Adipose tissue (tissue), 3 donors: ENCODE data around the gene ARR3. TPM values are rescaled to one million over a fixed set of nuclear protein-coding genes. Genes with fewer than 3 reads are reported as not detected.
"Not testable (repeated sequence)": the region's sequence is repeated elsewhere in the genome, so short reads cannot be mapped to it uniquely, and the experiment has no call there.

Experiments
- H3K27ac ChIP-seq: one replicate; pipeline ENCODE4 v1.5.1; 2013; ENCODE audit warnings: low read depth, low read length
- WGBS, 3 donors: extraction: QIAGEN DNeasy Blood & Tissue Kit; methylation state at CpG; one replicate each; pipeline ENCODE4 v1.1.7; 2013; 5-methylcytosine and 5-hydroxymethylcytosine counted together
- polyA plus RNA-seq, 3 donors: library from polyadenylated mRNA; stranded (reverse); fragments of 200-250 nt; gene quantifications; one replicate each; pipeline ENCODE4 v1.2.3, GENCODE V29; 2013
- donor health status: healthy with polysubstance abuse.
- donor health status: Bipolar disorder and iron deficiency.
- donor health status: healthy.

ARR3 gene
- polyA plus RNA-seq, 3 donors = not detected

GRCh38 chrX:70262952-70263567 is 5.1 kb upstream of the ARR3 start:
- WGBS, 3 donors = 21 to 24% (median 24%) methylated on average over 7 of the region's 7 CpGs
- no peak overlapping the region for H3K27ac ChIP-seq

DNA sequence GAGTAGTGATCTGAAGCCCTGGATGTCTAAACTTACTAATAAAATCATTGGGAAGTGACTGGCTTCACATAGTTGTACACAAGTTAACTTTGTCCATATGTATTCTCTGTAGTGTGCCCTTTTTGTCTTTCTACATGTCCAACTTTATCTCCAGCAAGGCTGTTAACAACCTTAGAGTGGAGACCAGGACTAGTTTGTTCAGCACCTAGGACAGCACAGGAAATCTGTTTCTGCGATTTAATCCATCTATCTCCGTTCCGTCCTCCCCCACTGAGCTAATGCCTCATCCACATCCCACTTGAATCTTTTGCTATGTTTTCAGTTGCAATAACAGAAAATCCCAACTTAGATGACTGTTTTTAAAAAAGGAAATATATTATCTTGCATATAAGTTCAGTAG is 3.4 kb upstream of the ARR3 start:
- WGBS, 3 donors = 37 to 60% (median 44%) methylated on average over 3 of the region's 3 CpGs
- no peak overlapping the region for H3K27ac ChIP-seq

GRCh38 chrX:70274029-70274428 is 5.9 kb downstream of the ARR3 start:
- WGBS, 3 donors = 80 to 88% (median 81%) methylated on average over 7 of the region's 7 CpGs
- not testable (repeated sequence) for H3K27ac ChIP-seq

DNA sequence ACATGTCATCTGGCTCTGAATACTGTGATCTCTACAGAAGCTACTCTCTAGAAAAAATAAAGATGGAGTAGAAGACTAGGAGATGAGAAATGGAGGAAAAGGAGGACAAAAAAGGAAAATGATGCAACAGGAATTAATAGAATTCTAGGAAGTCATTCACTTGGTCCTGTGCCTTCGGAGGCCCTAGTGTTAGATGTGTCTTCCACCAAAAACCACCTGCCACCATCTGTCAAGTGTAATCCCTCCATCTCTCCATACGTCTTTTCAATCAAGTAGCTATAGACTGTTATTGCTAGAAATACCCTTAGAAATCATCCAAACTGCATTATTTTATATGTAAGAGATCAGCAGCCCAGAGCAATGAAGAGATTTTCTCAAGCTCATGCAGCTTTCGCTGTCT is 10.9 kb downstream of the ARR3 start:
- no peak overlapping the region for H3K27ac ChIP-seq
- 83 to 100% (median 93%) methylated on average over 3 of the region's 3 CpGs for WGBS, 3 donors

- WGBS, 3 donors = 63 to 92% (median 87%) methylated on average over 3 of the region's 3 CpGs
- no peak overlapping the region for H3K27ac ChIP-seq
Measured at GRCh38 chrX:70280573-70280972, 12.4 kb downstream of the ARR3 start.

DNA sequence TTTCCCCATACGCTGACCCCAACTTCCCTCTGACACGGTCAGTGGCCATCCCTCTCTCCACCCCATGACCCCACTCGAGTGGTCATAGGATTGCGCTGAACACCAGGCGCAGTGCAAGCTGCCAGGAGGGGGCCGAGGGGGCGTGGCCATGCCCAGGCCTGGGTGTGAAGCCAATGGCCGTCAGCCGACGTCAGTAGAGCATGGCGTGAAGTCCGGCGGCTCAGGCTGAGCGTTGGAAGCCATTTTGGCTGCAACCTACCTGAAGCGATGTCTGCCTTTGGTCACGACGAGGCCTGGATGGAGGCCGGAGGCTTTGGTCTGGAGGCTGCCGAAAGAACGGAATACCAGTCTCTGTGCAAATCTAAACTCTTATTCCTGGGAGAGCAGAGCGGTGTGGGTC is 13.8 kb downstream of the ARR3 start, which contains the start of gene RAB41:
TSS of gene RAB41 (plus strand) at position 222 of the 400 bp plus-strand sequence. CDS start at position 268, 46 bp downstream.
- 91 to 95% (median 91%) methylated on average over 21 of the region's 21 CpGs for WGBS, 3 donors

DNA sequence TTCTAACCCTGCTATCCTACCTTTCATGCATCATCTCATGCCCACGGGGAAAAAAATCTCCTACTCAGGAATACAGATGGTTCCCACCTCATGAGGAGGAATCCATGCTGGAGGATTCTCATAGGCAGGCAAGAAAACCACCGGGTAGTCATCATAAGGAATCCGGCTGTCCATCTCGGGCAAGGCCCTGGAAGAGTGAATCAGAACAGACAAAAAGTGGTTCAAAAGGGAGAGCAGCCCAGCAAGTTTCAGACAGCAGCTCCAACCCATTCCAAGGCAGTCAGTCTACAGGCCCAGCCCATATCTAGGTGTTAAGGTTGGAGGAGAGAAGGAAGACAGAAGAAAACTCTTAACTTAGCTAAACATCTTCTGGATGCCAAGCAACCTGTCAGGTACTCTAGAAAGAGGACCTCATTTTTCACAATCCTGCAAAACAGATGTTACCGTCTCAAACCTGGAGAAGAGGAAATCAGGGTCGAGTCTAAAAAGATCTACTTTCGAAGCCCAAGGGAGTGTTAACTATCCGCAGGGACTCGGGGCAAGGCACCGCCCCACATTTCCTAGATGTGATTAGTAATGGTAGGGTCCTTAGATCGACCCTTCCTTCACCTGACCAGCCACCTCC is 21.1 kb downstream of the ARR3 start:
- H3K27ac ChIP-seq = no peak overlapping the region
- WGBS, 3 donors = 20 to 52% (median 29%) methylated on average over 11 of the region's 11 CpGs

More for the DNA sequence above, 13.8 kb downstream of the ARR3 start, which contains the start of gene RAB41:
- H3K27ac ChIP-seq = no peak within 1 kb of the TSS

DNA sequence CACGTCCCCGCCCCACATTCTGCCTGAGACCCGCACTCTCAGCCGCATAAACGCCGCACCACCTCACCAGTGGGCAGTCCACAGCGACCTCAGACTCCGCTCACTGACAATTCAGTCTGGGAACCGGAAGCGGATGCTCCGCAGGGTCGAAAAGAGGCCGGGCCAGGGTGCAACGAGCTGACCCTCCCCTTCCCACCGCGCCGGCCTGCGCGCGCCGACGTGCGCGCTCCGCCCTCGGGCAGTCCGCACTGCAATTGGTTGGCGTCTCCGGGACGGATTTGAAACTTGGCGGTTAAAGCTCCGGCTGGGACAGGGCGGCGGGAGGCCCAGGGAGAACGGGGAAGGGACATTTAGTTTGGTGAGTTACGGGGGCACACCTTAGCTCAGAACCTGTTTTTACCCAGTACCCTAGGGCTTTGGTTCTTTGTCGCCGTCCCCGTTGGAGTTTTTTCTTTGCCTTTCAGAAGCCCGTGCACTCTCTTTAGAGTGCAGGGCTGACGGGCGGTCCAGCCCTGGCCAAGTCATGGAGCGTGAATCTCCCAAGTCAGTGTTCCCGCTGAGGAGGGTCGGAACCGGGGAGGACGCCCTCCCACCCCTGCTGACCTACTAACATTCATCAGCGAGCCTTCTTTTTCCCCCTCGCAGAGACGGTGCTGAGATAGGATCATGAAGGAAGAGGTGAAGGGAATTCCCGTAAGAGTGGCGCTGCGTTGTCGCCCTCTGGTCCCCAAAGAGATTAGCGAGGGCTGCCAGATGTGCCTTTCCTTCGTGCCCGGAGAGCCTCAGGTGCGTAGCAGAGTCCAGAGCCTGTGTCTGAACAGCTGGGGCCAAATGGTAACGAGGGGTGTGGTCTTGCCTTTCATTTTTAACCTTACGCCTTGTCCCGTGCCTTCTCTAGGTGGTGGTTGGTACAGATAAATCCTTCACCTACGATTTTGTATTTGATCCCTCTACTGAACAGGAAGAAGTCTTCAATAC is 21.9 kb downstream of the ARR3 start, which contains the start of the genes KIF4A and PDZD11:
TSS of gene KIF4A (plus strand) at position 312 of the 978 bp plus-strand sequence. CDS start at position 667, 355 bp downstream.
TSS of gene PDZD11 (minus strand) at position 135 of the 978 bp plus-strand sequence. CDS start 586 bp downstream, outside the sequence.
- 0 to 29% (median 1%) methylated on average over 60 to 62 of the region's 62 CpGs for WGBS, 3 donors

GRCh38 chrX:70292788-70293187 is 24.7 kb downstream of the ARR3 start:
- WGBS, 3 donors = 0% methylated on average over 1 of the region's 1 CpG

More for the DNA sequence above, 21.9 kb downstream of the ARR3 start, which contains the start of the genes KIF4A and PDZD11:
- H3K27ac ChIP-seq = no peak within 1 kb of the TSS

DNA sequence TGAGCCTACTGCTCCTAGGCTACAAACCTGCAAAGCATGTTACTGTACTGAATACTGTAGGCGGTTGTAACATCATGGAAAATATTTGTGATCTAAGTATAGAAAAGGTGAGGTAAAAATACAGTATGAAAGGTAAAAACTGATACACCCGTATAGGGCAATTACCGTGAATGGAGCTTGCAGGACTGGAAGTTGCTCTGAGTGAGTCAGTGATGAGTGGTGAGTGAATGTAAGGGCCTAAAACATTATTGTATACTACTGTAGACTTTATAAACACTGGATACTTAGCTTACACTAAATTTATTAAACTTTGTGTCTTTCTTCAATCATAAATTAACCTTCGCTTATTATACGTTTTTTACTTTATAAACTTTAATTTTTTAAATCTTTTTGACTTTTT is 25.5 kb downstream of the ARR3 start:
- 85 to 95% (median 93%) methylated on average over 5 of the region's 5 CpGs for WGBS, 3 donors
- no peak overlapping the region for H3K27ac ChIP-seq

More at GRCh38 chrX:70292788-70293187, 24.7 kb downstream of the ARR3 start:
- H3K27ac ChIP-seq = no peak overlapping the region

GRCh38 chrX:70301716-70302115 is 33.6 kb downstream of the ARR3 start:
- 45 to 60% (median 55%) methylated on average over 3 of the region's 3 CpGs for WGBS, 3 donors
- no peak overlapping the region for H3K27ac ChIP-seq

DNA sequence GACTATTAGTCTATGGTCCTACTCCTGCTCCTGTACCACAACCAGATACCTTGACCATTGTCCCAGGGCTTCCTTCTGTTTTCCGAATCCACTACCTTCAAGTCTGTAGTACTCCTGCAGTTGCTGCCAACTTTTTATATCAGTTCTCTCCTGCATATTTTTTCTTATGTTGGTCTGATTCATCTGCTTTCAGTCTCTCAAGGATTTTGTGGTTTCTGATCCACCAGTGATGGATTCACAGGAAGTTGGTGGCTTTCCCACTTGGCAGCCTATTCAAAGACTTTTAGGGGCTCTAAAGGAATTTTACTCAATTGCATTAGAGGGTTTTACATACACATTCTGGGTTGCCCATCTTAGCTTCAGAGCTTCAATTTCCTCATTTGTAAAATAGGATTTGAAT is 45.4 kb downstream of the ARR3 start:
- H3K27ac ChIP-seq = no peak overlapping the region
- WGBS, 3 donors = 88 to 97% (median 93%) methylated on average over 1 of the region's 1 CpG

DNA sequence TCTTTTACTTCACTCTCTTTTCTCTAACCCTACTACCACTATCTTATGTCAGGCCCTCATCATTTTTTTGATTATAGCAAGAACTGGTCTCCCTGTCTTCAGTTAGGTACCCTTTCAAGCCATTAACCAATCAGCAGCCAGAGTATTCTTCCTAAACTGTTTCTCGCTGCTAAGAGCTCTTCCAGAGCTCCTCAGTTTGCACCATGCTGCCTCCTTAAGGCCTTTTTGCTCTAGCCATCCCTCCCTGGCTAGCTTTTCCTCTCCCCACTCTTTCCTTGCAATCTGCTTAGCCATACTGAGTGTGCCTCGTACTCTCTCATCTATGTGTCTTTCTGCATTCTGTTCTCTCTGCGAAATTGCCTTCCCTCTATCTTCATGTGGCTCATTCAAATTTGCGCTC is 54.6 kb downstream of the ARR3 start:
- H3K27ac ChIP-seq = no peak overlapping the region
- 86 to 98% (median 97%) methylated on average over 4 of the region's 4 CpGs for WGBS, 3 donors

DNA sequence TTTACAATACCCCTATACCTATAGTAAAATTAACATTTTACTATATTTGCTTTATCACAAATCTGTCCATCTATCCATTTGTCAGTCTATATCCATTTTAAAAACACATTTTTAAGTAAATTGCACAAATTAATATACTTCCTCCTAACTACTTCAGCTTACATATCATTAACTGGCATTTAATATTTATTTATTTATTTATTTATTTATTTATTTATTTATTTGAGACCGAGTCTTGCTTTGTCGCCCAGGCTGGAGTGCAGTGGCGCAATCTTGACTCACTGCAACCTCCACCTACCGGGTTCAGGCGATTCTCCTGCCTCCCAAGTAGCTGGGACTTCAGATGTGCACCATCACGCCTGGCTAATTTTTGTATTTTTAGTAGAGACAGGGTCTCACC is 55.5 kb downstream of the ARR3 start:
- WGBS, 3 donors = 90 to 98% (median 95%) methylated on average over 6 of the region's 6 CpGs
- not testable (repeated sequence) for H3K27ac ChIP-seq

DNA sequence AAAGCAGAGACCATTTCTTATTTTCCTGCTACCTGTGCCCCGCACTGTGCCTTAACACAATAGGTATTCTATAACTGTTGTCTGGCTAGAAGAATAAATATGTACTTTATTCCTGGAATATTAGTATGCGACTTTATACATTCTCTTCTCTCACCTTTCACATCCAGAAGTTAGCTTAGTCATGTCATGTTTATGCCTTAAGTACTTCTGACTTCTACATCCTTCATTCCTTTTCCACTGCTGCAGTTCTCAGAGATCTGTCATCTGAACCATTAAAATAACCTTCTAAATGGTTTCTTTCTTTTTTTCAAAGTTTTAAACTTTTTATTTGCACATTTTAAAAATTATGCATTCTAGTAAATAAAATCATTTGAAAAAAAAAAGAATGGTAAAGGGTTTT is 56.2 kb downstream of the ARR3 start:
- no peak overlapping the region for H3K27ac ChIP-seq
- WGBS, 3 donors = 91 to 95% (median 91%) methylated on average over 2 of the region's 2 CpGs

- H3K27ac ChIP-seq = no peak overlapping the region
- WGBS, 3 donors = 58 to 100% (median 100%) methylated on average over 1 of the region's 1 CpG
Measured at GRCh38 chrX:70331161-70331560, 63.0 kb downstream of the ARR3 start.
